ENCODE measurements around the gene CTNND2.

The CTNND2 gene

DNA sequence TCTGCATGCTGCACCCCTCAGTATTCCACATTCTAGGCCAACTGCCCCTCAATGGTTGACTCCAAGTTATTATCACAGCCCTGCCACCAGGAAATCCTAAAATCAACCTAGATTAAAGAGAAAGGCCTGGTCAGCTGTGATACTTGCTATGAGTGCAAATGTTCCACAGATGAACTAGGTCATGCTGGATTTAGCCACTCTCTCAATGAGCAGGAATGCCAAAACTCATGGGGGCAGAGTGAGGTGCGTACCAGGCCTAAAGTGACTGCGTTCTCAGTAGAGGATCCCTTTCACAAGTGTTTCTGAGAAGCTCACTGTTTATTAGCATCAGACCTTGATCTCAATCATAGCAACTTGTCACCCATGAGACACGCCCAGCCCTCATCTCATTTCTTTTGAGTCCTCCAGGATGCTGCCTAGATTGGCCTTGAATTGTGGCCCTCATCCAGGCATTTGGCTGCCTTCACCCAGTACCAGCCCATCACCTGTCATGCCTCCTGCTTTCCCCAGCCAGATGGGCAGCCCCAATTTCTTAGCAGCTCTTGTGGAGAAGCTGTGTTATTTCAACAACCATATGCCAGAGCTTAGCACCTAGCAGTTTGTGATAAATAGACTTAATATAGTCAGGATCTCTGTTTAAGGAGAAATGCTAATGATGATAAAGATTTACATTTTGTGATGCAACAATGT is 383.9 kb downstream of the CTNND2 start:
- DNase-seq (ENCODE audit: low read depth), result no peak

DNA sequence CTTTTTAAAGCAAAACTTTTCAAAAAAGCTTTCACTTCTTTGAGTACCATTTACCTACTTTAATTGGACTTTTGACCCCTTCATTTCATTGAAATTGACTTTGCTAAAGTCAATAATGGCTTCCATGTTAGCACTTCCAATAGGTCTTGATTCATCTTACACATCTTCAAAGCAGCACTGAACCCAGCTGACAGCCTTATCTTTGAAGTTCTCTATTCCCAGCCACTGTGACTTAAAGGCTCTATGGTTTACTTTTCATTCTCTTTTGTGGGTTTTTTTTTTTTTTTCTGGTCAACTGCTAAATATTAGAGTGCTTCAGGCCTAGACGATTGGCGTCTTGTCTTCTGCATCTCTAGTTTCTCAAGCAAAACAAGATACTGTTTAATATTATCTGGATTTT is 385.0 kb downstream of the CTNND2 start:
- DNase-seq (ENCODE audit: low read depth), result no peak

DNA sequence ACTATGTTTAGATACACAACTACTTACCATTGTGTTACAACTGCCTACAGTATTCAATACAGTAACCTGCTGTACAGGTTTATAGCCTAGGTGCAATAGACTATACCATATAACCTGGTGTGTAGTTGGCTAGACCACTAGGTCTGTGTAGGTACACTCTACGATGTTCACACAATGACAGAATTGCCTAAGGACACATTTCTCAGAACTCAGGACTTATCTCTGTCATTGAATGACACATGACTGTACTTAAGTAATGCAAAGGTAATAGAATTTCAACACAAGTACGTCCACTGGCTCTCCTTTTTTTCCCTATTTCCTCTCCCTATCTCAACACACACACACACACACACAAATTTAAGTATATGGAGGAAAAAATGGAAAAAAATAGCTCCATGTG is 385.6 kb downstream of the CTNND2 start:
- DNase-seq (ENCODE audit: low read depth), result no peak

DNA sequence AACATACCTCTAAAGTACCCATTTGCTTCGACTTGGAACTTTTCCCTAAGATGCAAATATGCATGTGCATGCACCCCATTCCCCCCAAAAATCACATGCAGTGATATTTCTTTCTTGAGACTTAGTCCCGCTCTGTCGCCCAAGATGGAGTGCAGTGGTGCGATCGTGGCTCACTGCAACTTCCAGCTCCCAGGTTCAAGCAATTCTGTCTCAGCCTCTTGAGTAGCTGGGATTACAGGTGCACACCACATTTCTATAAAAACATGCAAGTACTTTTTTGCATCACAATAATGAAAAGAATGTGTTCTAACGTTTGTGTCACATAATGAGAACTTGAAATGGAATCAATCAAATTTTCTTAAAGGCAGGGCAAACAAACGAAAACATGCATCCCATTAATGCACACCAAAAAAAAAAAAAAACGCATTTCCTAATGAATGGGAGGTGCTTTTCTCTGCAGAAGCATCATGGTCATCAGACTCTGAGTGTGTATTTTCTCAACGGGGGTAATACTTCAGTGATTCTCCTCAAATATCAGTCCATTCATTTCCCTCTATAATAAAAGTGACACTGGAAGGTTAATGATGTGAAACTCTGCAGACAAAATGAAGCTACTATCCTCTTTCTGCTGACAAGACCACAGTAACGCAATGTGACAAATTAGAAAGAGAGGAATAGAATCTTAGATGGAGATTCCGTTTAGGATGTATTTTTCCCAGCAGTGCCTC is 389.4 kb downstream of the CTNND2 start:
- no peak for DNase-seq (ENCODE audit: low read depth)

DNA sequence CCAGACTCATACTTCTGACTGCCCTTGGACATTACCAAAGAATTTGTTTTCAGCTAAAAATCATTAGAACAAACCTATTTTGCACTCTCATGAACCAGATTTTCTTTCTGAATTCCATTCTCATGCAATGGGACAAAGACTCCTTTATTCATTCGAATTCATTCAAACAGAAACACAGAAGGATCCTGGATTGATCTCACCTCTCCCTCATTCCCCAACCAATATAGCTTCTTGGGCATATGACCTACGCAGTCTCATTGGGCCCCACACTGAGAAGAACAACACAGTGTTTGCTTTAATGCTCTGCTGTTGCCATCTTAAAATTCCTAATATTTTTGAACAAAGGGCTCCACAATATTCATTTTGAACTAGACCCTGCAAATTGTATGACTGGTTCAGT is 392.4 kb downstream of the CTNND2 start:
- no peak for DNase-seq (ENCODE audit: low read depth)

DNA sequence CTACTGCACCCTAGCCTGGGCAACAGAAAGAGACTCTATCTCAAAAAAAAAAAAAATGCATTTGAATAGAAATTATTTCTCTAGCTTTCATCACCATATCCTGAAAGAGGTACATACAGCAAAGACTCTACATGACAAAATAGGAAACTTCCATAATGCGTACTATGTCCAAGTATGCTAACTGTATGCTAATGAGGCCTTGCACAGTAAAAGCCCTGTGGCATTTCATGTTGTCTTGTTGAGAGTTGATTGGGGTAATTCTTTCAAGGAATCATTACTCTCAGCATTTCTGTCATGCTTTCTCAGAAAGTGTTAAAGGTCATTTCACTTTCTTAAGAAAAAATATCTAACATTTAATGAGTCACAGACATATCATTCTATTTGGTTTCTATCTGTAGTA is 393.4 kb downstream of the CTNND2 start:
- DNase-seq (ENCODE audit: low read depth), result no peak

DNA sequence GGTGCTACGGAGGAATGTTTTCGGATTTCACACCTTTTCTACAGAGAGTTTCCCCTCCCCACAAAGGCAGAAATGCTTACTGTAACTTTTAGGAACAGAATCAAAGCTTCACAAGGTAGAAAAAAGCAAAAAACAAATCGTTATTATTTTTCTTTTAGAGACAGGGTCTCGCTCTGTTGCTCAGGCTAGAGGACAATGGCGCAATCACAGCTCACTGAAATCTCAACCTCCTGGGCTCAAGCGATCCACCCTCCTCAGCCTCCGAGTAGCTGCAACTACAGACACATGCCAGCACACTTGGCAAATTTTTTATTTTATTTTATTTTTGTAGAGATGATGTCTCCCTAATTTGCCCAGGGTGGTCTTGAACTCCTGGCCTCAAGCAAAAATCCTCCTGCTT is 394.5 kb downstream of the CTNND2 start:
- DNase-seq (ENCODE audit: low read depth), result no peak

DNA sequence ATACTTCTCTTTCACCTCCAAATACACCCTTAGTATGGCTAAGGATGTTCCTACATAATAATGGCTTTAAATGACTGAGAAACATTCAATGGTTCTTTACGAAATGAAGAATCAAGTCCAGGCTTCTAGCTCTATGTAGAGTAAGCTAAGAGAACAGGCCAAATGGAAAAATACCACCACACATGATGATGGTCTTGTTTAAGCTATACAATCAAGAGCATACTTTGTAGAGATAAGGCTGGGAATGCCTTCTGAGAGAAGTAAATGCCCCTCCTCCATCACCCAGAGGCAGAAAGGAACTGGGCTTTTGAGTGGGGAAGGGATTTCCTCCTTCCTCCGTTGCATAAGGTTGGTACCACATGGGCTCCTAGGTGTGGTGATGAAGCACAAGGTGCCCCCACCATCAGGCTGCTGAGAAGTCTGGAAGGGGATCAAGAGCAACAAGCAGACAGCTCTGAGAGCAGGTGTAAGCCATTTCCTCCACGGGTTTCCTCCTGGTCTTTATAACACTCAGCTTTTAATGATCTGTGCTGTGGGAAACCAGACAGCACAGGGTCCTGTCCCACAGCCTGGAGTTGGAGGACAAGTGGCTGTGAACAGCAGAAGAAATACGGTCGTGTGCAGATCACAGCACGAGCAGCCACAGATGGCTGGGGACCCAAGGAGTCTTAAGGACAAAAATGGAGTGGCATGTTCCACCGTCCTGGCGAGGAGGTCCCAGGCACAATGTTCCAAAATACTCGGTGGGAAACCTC is 396.9 kb downstream of the CTNND2 start:
- DNase-seq (ENCODE audit: low read depth), result no peak

DNA sequence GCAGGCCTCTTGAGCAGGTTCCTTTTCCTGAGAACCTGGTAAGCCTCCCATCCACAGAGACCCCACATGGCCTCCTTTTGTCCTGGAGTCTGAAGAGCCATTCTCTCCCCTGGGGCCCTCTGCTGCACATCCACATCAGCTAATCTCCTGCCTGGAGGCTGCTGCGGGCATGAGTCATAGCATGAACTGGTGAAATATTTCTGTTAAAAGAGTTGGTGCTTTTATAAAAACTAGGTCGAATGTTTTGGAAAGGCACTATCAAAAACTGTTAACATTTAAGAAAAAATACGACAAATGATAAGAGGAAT is 399.4 kb downstream of the CTNND2 start:
- DNase-seq (ENCODE audit: low read depth), result no peak

DNA sequence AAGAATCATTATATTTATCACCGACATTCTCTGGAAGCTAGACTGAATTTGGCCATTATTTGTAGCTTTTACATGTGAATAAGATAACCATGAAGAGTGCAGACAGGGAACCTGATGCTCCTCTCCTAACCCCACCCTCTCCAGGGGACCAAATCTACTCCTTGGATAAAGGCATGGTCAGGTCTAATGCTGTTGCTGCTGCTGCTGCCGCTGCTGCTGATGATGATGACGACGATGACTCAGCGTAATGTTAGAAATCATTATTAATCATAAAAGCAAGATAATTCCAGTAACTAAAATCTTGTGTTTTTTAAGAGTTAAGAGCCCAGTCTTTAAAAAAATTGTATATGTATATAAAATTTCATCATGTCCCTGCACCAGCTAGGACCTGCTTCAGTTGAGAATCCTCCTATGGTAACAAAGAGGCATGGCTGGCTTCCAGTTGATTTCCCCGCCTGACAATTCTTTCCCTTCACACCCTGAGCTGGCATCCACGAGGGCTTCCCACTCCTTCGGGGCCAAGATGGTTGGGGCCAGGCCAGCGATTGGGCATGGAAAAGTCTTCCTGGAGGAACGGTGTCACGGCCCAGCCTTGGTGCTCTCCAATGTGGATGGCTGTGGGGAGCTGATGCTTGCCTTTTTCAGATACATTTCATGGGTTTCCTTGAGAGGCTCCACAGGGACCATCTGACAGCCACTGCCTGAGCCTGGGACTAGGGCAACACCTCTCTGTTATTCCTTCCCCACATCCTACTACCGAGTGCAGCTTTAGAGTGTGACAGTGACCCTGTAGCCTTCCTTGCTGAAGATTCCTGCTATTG is 400.0 kb downstream of the CTNND2 start:
- DNase-seq (ENCODE audit: low read depth), result no peak

DNA sequence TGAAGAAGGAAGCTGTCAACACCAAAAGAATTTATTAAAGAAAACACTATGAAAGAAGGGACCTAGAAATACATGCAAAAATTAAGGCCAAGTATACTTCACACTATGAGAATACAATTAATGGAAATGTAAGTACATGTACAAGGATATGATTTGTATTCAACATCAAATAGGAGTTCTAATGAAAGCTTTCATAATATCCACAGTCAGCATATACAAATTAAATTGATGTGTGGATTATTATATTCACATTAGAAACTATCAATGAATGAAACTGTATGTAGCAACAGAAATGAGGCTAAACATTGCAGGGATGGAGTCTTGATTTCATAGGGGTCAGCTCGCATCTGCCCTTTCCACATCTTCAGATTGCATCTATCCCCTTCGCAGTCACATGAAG is 401.5 kb downstream of the CTNND2 start:
- no peak for DNase-seq (ENCODE audit: low read depth)

DNA sequence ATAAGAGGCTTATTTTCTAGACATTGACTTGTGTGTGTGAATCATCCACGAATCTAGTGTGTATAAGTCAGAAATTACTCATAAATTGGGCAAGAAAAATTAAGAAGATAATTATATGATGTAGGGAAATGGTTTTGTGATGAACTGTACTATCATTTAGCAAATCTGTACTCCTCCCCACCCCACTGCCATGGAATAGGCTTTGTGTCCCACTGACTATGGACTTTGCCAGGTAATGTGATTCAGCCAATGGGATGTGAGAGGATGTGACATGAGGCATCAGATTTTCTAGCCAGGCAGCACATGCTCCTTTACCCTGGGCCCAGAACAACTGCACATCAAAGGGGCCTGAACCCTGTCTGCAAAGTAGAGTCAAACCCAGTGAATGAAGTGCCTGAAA is 406.6 kb downstream of the CTNND2 start:
- no peak for DNase-seq (ENCODE audit: low read depth)

DNA sequence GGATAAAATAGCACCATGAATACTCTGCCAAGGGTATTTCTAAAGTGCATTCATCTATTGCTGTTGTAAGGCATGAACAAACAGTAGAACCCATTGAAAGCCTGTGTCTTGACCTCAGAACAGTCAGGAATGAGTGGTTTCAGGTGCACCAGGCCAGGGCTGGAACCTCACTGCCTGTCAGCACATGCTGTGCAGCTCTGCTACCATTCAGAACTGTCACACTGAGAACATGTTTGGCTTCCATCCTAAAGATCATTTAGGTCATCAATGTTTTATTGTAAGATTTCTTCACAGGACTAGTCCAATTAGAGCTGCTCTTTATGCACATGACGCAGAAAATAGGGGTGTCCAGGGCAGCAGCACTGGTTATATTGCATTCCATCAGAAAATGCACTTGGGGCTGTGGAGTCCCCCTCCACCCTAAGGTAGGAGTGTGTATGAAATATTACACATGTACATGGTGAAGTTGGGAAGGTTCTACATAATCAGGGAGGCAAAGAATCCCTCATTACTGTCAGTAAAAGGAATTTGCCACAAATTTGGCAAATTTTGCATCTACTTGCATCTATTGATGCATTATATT is 408.0 kb downstream of the CTNND2 start:
- no peak for DNase-seq (ENCODE audit: low read depth)

DNA sequence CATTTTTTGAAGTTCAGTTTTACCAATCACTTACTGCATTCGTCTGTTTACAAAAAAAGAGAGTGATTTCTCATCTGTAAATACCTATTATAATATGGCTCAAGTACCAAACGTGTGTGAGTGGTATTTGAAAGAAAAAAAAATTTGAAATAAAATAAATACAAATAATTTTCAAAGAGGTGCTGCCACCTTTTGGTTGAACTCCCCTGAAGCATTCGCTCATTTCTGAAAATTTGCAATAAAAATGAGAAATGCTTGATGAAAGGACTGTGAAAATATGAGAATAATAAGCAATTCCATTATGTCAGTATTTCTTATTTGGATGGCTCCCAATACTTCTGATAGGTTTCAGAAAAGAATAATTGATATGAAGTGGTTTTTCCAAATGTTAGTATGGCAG is 409.9 kb downstream of the CTNND2 start:
- DNase-seq (ENCODE audit: low read depth), result no peak

DNA sequence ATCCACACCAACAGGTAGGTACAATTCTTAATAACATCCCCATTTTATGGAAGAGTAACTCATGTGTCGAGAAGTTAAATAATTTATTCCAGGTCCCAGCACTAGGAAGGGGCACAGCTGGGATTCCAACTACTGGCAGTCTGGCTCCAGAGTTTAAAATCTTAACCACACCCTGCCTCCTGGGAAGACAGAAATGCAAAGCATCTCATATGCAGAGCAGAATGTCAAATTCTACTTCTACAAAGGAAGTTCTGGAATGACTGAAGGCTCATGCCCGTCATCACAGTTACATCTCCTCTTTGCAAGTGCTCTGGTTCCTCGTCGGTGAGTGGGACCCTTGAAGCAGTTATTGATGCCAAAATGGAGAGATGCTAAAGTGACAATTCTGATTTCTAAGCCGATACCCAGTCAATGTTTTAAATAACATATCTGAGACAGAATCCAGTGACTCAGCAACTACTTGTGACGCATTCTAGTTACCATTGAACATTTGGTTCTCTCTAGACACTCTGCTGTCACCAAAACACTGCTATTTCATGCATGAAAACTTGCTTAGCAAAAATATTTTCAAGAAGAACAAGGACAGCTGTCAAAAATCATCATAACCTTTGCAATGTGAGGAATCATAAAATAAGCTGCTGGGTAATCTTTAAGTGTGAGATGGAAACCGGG is 412.7 kb downstream of the CTNND2 start:
- no peak for DNase-seq (ENCODE audit: low read depth)

DNA sequence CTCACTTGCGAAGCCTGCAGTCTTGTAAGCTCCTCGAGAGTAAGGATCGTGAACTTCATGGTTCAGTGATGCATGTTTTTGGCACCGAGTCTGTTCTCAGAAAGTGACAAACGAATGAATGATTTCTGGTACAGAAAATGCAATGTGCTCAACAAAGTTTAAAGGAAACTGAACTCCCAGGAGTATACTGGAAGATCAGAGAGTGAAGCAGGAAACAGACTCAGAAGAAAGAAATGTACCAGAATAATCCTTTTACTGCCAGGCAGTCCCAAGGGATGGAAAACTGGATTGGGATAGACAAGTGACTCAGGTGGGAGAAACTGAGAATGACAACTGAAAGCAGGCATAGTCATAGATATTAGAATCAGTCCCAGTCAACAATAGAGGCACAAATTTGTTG is 420.6 kb downstream of the CTNND2 start:
- no peak for DNase-seq (ENCODE audit: low read depth)

DNA sequence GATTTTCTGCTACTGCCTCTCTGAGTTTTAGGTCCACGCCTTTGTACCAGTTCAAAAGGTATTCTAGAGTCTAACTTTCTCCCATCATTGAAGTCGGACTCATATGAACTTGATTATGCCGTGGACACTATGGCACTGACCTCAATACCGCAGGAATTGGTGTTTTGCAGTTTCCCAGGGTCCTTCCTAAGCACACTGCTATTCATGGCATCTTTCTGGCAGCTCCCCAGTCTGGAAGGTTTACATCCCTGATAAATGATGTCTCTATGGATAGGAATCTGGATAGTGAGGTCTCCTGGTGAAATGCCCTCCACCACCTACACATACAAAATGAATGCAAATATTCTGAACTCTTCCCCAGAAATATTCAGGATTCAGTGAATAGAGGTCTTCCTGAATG is 422.2 kb downstream of the CTNND2 start:
- DNase-seq (ENCODE audit: low read depth), result no peak

DNA sequence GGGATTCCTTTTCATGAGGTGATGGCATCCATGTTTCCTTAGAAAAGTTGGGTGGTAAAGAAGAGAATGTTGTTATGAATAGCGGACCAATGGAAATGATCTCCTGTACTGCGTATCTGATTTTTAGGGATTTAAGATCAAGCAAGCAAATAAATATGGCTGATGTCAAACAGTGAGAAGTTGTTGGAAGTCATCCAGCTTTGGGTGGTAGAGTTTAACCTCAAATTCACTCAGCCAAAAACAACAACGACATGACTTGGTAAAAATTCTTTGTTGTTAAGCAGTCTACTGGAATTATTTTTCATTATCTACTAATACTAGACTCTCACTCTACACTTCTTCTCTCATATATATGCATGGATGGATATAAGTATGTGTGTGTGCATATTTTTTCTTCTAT is 426.5 kb downstream of the CTNND2 start:
- DNase-seq (ENCODE audit: low read depth), result no peak

DNA sequence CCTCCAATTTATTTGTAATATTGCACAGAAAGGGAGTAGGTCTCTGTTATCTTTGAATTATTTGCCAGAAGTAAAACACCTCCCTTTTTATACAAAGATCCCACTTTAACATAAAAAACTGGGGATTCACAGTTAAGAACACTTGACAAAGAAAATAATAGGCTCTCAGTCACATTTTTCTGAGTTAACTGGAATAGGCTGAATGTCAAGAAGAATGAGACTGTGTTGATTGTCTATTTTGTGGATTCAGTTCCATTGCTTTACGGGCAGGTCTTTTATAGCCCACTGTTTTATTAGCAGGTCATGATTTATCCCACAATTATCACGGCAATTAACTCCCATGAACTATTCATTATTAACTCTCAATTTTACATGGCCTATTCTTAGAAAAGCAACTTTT is 427.4 kb downstream of the CTNND2 start:
- no peak for DNase-seq (ENCODE audit: low read depth)

DNA sequence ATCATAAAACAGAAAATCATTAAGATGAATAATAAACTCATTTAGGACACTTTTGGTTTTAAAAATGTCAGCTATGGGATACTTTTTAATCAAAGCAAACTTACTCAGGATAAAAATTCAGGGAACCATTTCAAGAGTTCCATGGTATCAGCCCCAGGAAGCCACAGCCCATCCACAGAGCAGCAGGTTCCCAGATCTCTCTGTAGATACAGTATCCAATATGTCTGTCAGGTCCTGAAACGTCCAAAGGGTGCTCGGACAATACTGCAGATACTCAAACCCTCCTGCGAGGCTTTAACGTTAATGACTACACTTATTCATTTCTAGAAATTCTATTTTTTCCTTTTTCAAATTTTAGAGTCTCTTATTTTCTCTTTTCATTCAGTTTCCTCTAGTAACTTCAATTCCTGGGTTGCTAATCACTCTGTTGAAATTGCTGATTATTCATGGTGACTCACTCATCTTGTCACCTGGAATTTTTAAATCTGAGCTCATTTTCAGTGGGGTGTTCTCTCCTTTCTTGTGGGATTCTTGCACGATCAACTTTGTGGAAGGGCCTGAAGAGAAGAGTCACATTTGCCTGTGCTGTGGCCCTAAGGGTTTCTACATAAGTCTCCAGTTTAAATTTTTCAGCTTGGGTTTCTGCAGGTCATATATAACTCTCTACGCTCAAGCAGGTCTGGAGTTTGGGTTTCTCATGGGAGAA is 435.8 kb downstream of the CTNND2 start:
- DNase-seq (ENCODE audit: low read depth), result no peak

DNA sequence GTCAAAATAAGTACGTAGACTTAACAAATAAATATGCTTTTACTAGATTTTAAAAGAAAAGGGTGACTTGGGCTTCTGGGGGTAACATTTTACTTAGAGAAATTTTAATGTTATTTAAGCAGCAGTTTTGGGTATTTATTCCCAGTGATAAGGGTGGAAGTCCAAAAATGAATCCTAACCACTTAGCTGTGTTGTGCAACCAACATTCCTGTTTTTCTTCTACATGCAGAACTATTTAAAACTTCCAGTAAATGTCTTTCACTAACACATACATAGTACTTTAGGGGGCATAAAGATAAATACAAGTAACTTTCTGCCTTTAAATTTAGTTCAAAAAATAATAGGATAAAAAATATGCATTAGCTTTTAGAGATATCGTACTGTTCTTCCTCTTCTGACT is 436.7 kb downstream of the CTNND2 start:
- DNase-seq (ENCODE audit: low read depth), result no peak

Data from EH (cell line).